ENCODE results near the gene POLD1.

DNA sequence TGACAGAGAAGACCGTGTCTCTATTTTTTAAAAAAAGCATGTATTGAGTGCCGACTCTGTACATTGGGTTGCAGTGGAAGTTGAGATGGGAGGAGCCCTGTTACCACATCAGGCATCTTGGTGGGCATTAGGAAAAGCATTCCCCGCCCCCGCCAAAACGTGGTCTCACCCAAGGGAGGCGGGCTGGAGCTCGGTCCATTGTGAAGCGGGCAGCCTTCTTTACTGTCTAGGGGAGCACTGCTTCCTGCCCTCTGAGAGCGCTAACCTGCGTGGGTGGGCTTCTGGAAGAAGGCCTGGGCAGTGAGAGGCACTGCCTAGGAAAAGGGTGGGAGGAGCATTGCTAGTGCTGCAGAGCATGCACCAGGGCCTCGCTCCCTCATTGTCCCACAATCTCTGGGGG, 4.0 kb upstream of the POLD1 start:
- TF ChIP-seq POLR2AphosphoS5 (IDR thresholded peaks at IDR 0.05; ENCODE audit: low read depth) = no peak
- TF ChIP-seq, protein P1, sequence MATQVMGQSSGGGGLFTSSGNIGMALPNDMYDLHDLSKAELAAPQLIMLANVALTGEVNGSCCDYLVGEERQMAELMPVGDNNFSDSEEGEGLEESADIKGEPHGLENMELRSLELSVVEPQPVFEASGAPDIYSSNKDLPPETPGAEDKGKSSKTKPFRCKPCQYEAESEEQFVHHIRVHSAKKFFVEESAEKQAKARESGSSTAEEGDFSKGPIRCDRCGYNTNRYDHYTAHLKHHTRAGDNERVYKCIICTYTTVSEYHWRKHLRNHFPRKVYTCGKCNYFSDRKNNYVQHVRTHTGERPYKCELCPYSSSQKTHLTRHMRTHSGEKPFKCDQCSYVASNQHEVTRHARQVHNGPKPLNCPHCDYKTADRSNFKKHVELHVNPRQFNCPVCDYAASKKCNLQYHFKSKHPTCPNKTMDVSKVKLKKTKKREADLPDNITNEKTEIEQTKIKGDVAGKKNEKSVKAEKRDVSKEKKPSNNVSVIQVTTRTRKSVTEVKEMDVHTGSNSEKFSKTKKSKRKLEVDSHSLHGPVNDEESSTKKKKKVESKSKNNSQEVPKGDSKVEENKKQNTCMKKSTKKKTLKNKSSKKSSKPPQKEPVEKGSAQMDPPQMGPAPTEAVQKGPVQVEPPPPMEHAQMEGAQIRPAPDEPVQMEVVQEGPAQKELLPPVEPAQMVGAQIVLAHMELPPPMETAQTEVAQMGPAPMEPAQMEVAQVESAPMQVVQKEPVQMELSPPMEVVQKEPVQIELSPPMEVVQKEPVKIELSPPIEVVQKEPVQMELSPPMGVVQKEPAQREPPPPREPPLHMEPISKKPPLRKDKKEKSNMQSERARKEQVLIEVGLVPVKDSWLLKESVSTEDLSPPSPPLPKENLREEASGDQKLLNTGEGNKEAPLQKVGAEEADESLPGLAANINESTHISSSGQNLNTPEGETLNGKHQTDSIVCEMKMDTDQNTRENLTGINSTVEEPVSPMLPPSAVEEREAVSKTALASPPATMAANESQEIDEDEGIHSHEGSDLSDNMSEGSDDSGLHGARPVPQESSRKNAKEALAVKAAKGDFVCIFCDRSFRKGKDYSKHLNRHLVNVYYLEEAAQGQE (IDR thresholded peaks at IDR 0.05; ENCODE audit: insufficient replicate concordance, low read depth) = no peak
- TF ChIP-seq, protein P2, sequence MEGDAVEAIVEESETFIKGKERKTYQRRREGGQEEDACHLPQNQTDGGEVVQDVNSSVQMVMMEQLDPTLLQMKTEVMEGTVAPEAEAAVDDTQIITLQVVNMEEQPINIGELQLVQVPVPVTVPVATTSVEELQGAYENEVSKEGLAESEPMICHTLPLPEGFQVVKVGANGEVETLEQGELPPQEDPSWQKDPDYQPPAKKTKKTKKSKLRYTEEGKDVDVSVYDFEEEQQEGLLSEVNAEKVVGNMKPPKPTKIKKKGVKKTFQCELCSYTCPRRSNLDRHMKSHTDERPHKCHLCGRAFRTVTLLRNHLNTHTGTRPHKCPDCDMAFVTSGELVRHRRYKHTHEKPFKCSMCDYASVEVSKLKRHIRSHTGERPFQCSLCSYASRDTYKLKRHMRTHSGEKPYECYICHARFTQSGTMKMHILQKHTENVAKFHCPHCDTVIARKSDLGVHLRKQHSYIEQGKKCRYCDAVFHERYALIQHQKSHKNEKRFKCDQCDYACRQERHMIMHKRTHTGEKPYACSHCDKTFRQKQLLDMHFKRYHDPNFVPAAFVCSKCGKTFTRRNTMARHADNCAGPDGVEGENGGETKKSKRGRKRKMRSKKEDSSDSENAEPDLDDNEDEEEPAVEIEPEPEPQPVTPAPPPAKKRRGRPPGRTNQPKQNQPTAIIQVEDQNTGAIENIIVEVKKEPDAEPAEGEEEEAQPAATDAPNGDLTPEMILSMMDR (IDR thresholded peaks at IDR 0.05; ENCODE audit: insufficient read depth, low read length) = no peak
- TF ChIP-seq GABPA (IDR thresholded peaks at IDR 0.05; ENCODE audit: low read depth) = no peak
- TF ChIP-seq SPI1 (IDR thresholded peaks at IDR 0.05; ENCODE audit: borderline replicate concordance, low read depth) = no peak

Data from HL-60 (cell line).